Kidney epithelial cell (primary cell): ENCODE measurements around the gene DZANK1. TPM values are rescaled to one million over a fixed set of nuclear protein-coding genes. Genes with fewer than 3 reads are reported as not detected.

Experiments used
- DNase-seq: peaks from one replicate; pipeline ENCODE4 v3.0.0-alpha.2; 2010; ENCODE audit warnings: low read depth
- H3K27me3 ChIP-seq: 2 replicates; pipeline ENCODE4 v1.6.0; 2011; ENCODE audit warnings: low read length; ENCODE audit not compliant: control insufficient read depth, insufficient read depth
- H3K36me3 ChIP-seq: 2 replicates; pipeline ENCODE4 v1.5.1; 2011; ENCODE audit warnings: low read length; ENCODE audit not compliant: control insufficient read depth, insufficient read depth
- H3K4me3 ChIP-seq: 2 replicates; pipeline ENCODE4 v1.5.1; 2011; ENCODE audit warnings: low read depth, mild to moderate bottlenecking, control low read depth, low read length
- total RNA-seq: library from RNA; depleted of rRNA; stranded (reverse); fragments of >200 nt; gene quantifications from 2 replicates; pipeline ENCODE4 v1.2.3, GENCODE V29; 2015
- TF ChIP-seq, protein P1 (sequence below): IDR thresholded peaks from 2 replicates; pipeline ENCODE4 v1.5.1; 2011; ENCODE audit warnings: mild to moderate bottlenecking, moderate library complexity, low read length, control low read depth, inconsistent platforms; ENCODE audit not compliant: insufficient read depth, poor library complexity, severe bottlenecking

DZANK1 gene
- total RNA-seq, 1 donor from 2014 or later: 1.4 TPM

DNA sequence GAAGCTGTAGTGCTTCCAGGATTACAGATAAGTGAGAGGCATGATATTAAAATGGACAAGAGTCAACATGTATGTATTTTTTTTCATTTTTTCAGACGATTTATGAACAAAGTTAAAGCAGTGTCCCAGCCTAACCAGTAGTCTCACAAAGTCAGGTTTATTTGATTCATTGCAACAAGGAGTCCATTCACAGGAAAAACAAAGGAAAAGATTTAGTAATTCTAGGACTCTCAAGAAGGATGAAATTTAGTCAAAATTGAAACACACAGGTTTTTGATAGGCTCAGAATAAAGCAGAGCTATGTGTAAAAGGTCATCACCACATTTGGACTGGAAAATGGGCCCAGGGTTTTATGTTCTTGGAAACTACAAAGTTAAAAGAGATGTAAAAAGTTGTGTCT lies 94.5 kb downstream of the DZANK1 start:
- H3K4me3 ChIP-seq: no peak overlapping the region
- TF ChIP-seq, protein P1, sequence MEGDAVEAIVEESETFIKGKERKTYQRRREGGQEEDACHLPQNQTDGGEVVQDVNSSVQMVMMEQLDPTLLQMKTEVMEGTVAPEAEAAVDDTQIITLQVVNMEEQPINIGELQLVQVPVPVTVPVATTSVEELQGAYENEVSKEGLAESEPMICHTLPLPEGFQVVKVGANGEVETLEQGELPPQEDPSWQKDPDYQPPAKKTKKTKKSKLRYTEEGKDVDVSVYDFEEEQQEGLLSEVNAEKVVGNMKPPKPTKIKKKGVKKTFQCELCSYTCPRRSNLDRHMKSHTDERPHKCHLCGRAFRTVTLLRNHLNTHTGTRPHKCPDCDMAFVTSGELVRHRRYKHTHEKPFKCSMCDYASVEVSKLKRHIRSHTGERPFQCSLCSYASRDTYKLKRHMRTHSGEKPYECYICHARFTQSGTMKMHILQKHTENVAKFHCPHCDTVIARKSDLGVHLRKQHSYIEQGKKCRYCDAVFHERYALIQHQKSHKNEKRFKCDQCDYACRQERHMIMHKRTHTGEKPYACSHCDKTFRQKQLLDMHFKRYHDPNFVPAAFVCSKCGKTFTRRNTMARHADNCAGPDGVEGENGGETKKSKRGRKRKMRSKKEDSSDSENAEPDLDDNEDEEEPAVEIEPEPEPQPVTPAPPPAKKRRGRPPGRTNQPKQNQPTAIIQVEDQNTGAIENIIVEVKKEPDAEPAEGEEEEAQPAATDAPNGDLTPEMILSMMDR: no peak
- DNase-seq: no peak
- H3K27me3 ChIP-seq: no peaks in the 10 kb centered on the region
- H3K36me3 ChIP-seq: no peaks in the 10 kb centered on the region

DNA sequence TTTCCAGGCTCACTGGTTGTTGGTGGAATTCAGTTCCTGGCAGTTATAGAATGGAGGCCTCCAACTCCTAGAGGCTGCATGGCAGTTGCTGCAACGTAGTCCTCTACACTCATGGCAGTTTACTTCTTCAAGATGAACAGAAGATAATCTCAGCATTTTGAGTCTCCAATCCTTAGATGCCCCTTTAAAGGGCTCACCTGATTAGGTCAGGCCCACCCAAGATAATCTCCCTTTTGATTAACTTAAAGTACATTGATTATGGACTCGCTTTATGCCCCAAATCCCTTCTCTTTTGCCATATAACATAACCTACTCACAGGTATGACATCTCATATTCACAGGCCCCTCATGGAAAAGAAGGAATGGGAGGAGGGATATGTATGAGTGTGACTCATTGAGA lies 102.1 kb downstream of the DZANK1 start:
- Histone ChIP-seq H3K36me3 (no peaks in the 10 kb centered on the region), H3K27me3 (no peaks in the 10 kb centered on the region), H3K4me3 (no peak overlapping the region)
- DNase-seq: no peak
- TF ChIP-seq, protein P1: no peak

DNA sequence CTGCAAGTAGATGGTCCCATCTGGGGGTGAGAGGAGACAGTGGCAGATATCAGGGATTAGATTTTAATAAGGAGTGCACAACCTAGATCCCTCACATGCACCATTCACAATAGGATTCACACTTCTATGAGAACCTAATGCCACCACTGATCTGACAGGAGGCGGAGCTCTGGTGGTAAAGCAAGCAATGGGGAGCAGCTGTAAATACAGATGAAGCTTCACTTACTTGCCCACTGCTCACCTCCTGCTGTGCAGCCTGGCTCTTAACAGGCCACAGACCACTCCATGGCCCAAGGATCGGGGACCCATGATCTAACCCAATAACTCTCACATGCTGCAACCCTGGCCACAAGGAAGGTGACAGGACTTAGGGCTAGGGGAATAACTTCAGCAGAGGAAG lies 103.1 kb downstream of the DZANK1 start:
- no peak for DNase-seq
- Histone ChIP-seq H3K36me3 (no peaks in the 10 kb centered on the region), H3K27me3 (no peaks in the 10 kb centered on the region), H3K4me3 (no peak overlapping the region)
- TF ChIP-seq, protein P1: no peak

DNA sequence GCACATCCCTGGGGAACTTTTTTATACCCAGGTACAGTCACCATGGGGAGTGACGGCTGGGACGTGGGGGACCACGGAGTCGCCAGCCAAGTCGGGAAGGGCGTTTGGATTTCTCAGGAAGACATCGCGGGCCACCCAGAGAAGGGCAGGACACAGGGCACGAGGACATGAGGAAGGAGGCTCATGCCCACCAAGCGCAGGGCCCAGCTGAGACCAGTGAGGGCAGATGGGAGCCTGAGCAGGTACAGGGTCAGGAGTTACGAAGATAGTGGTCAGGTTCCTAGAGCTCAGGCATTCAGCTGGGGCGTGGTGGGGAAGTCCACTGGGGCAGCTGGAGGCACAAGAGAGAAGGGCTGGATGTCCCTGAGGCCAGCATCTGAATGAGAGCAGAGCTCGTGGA lies 103.9 kb downstream of the DZANK1 start:
- no peak overlapping the region for H3K4me3 ChIP-seq
- TF ChIP-seq, protein P1: no peak
- H3K36me3 ChIP-seq: no peaks in the 10 kb centered on the region
- DNase-seq: no peak
- H3K27me3 ChIP-seq: no peaks in the 10 kb centered on the region

DNA sequence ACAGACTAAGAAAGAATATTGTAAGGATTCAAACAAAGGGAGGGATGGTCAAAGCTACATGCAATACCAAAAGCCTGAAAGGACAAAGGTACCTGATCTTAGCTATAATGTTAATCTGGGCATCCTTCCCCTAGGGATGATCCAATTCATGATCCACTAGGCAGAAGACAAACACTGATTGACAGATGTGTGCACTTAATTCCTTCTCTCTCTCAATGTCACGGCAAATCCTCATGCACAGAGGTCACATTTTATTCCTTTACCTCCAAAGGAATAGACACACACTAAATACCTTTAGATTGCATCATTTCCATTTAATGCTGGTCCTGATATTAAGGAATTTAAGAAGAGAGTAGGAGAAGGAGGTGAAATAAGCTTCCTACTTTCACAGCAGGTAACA lies 105.2 kb downstream of the DZANK1 start:
- TF ChIP-seq, protein P1: no peak
- DNase-seq: no peak
- H3K36me3 ChIP-seq: no peaks in the 10 kb centered on the region
- no peaks in the 10 kb centered on the region for H3K27me3 ChIP-seq
- no peak overlapping the region for H3K4me3 ChIP-seq

GRCh38 chr20:18360635-18361034 lies 106.2 kb downstream of the DZANK1 start:
- TF ChIP-seq, protein P1: no peak
- H3K27me3 ChIP-seq: no peaks in the 10 kb centered on the region
- DNase-seq: no peak
- H3K4me3 ChIP-seq: no peak overlapping the region
- H3K36me3 ChIP-seq: no peaks in the 10 kb centered on the region
